Left ventricle myocardium inferior (tissue), 1 donor: ENCODE results near the gene GIN1. TPM values are rescaled to one million over a fixed set of nuclear protein-coding genes. Genes with fewer than 3 reads are reported as not detected.

ENCODE experiments used
- DNase-seq: peaks from one replicate; pipeline ENCODE4 v3.0.0-alpha.2; 2020
- H3K27ac ChIP-seq: fragments of 200-600 bp; replicated peaks from 2 replicates; pipeline ENCODE4 v1.8.0; 2021
- H3K27me3 ChIP-seq: fragments of 200-600 bp; 2 replicates; pipeline ENCODE4 v1.8.0; 2021; ENCODE audit warnings: low read depth
- H3K36me3 ChIP-seq: fragments of 200-600 bp; 2 replicates; pipeline ENCODE4 v1.8.0; 2021
- H3K4me1 ChIP-seq: fragments of 200-600 bp; 2 replicates; pipeline ENCODE4 v1.8.0; 2021
- H3K4me3 ChIP-seq: fragments of 200-600 bp; 2 replicates; pipeline ENCODE4 v1.8.0; 2021; ENCODE audit warnings: mild to moderate bottlenecking, moderate library complexity
- H3K9me3 ChIP-seq: fragments of 200-600 bp; replicated peaks from 2 replicates; pipeline ENCODE4 v1.8.0; 2021
- CTCF ChIP-seq: fragments of 200-600 bp; IDR thresholded peaks from 2 replicates; pipeline ENCODE4 v1.8.0; 2021; ENCODE audit warnings: antibody characterized with exemption, mild to moderate bottlenecking, borderline replicate concordance
- intact Hi-C: fragments of 100-400 bp; cut with micrococcal nuclease; formaldehyde crosslinking; loops from one replicate; pipeline ENCODE4 v1.11.0; 2022
- total RNA-seq: library from RNA; stranded (reverse); fragmentation: NEBNext Ultra II Directional; extraction: Animal tissue kit (Norgen Biotek cat#: 25700); gene quantifications from one replicate; pipeline ENCODE4 v1.2.1, GENCODE V29; 2021
- donor health status: DM: no; HTN: yes; CAD: no; lungs with severe emphysema.

The GIN1 gene
- total RNA-seq, 1 donor from 2014 or later = 14.1 TPM

- no peak for TF ChIP-seq CTCF
- no peaks in the 10 kb centered on the region for H3K27me3 ChIP-seq
- no peaks in the 10 kb centered on the region for H3K9me3 ChIP-seq
- peaks cover 17% of the 10 kb centered on the region for H3K4me1 ChIP-seq
- no peak for DNase-seq
- no peak overlapping the region for H3K27ac ChIP-seq
- intact Hi-C loops = no loop called here
- no peak overlapping the region for H3K4me3 ChIP-seq
- H3K36me3 ChIP-seq = peaks cover 13% of the 10 kb centered on the region
These were observed 10.7 kb downstream of the GIN1 start for GRCh38 chr5:103109277-103109676.

GRCh38 chr5:103108086-103108485 lies 11.9 kb downstream of the GIN1 start:
- Histone ChIP-seq H3K4me1 (peaks cover 17% of the 10 kb centered on the region), H3K4me3 (no peak overlapping the region), H3K36me3 (peaks cover 25% of the 10 kb centered on the region), H3K27me3 (no peaks in the 10 kb centered on the region), H3K27ac (no peak overlapping the region), H3K9me3 (no peaks in the 10 kb centered on the region)
- intact Hi-C loops = no loop called here
- DNase-seq = no peak
- no peak for TF ChIP-seq CTCF

DNA sequence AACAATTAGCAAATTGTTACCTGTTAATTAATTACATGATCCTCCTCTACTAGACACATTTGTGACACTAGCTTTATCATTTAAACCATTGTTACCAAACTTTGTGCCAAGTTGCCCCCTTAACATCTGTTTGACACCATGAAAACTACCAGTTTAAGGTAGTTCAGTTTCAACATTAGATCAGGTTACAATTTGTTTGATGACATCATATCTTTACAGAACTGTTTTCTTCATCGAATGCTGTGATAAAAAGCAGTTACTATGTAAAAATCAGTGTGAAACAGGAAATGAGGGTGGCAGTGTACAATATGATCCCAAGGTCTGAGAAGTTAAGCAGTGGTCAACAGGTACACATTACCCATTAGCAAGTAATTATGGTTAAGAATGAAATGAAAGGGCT lies 17.7 kb downstream of the GIN1 start:
- Histone ChIP-seq H3K4me3 (no peak overlapping the region), H3K27ac (no peak overlapping the region), H3K9me3 (no peaks in the 10 kb centered on the region), H3K4me1 (peaks cover 3% of the 10 kb centered on the region), H3K27me3 (no peaks in the 10 kb centered on the region), H3K36me3 (peaks cover 52% of the 10 kb centered on the region)
- no peak for TF ChIP-seq CTCF
- intact Hi-C loops = no loop called here
- no peak for DNase-seq

- Histone ChIP-seq H3K27ac (no peak overlapping the region), H3K36me3 (peaks cover 54% of the 10 kb centered on the region), H3K27me3 (no peaks in the 10 kb centered on the region), H3K4me3 (no peak overlapping the region), H3K9me3 (no peaks in the 10 kb centered on the region), H3K4me1 (peaks cover 13% of the 10 kb centered on the region)
- TF ChIP-seq CTCF = no peak
- intact Hi-C loops = no loop called here
- no peak for DNase-seq
These were observed 18.7 kb downstream of the GIN1 start for GRCh38 chr5:103101079-103101750.

- intact Hi-C loops = no loop called here
- no peak for TF ChIP-seq CTCF
- H3K27me3 ChIP-seq = no peaks in the 10 kb centered on the region
- H3K9me3 ChIP-seq = no peaks in the 10 kb centered on the region
- H3K36me3 ChIP-seq = peaks cover 59% of the 10 kb centered on the region
- DNase-seq = no peak
- H3K4me3 ChIP-seq = no peak overlapping the region
- no peak overlapping the region for H3K27ac ChIP-seq
- peaks cover 30% of the 10 kb centered on the region for H3K4me1 ChIP-seq
These were observed 20.9 kb downstream of the GIN1 start for GRCh38 chr5:103098993-103099392.
